Esophagus squamous epithelium (tissue), 4 donors: ENCODE results near the gene ANKRD6.

Source experiments
- POLR2A ChIP-seq, 4 donors: fragments of 450-650 bp; IDR thresholded peaks; one replicate each; pipeline ENCODE4 v1.6.1; 2017; ENCODE audit warnings: antibody characterized with exemption in 4 of 4, mild to moderate bottlenecking in 4 of 4, moderate library complexity in 3 of 4
- TF ChIP-seq, protein P1 (sequence below), 6 experiments: fragments of 450-650 bp in 4 of 6; fragments of 200-600 bp in 2 of 6; sonication (generic) in 2 of 6; IDR thresholded peaks; one replicate each; pipeline ENCODE4 v1.5.1; 2016 to 2019; ENCODE audit warnings: antibody characterized with exemption in 6 of 6, mild to moderate bottlenecking in 4 of 6, moderate library complexity in 4 of 6

DNA sequence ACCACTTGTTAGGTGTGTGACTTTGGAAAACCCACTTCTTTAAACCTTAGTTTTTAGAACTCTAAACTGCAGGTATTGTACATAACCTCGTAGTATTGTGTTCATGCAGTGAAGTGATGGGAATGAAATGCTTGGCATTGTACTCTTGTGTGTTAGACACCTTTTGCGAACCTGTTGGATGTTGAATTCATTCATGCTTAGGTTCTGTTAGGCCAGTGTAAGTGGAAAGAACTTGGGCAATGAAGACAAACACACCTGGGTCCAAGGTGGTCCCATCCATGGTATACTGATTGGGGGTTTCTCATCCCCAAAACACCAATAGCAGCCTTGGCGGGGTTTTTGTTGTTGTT lies 1.2 kb downstream of the ANKRD6 start:
- TF ChIP-seq, protein P1, sequence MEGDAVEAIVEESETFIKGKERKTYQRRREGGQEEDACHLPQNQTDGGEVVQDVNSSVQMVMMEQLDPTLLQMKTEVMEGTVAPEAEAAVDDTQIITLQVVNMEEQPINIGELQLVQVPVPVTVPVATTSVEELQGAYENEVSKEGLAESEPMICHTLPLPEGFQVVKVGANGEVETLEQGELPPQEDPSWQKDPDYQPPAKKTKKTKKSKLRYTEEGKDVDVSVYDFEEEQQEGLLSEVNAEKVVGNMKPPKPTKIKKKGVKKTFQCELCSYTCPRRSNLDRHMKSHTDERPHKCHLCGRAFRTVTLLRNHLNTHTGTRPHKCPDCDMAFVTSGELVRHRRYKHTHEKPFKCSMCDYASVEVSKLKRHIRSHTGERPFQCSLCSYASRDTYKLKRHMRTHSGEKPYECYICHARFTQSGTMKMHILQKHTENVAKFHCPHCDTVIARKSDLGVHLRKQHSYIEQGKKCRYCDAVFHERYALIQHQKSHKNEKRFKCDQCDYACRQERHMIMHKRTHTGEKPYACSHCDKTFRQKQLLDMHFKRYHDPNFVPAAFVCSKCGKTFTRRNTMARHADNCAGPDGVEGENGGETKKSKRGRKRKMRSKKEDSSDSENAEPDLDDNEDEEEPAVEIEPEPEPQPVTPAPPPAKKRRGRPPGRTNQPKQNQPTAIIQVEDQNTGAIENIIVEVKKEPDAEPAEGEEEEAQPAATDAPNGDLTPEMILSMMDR (IDR thresholded peaks at IDR 0.05), result no peak
- no peak for TF ChIP-seq POLR2A (IDR thresholded peaks at IDR 0.05)
